Prostate gland (tissue), 2 donors: ENCODE measurements around the gene TMEM242. TPM values are rescaled to one million over a fixed set of nuclear protein-coding genes. Genes with fewer than 3 reads are reported as not detected.
"Not testable (repeated sequence)": the region's sequence is repeated elsewhere in the genome, so short reads cannot be mapped to it uniquely, and the experiment has no call there.

Experiments
- DNase-seq: peaks from one replicate; pipeline ENCODE4 v3.0.0-alpha.2; 2019; ENCODE audit warnings: low spot score
- H3K27ac ChIP-seq, 2 donors: fragments of 200-600 bp; sonication (generic); 2 replicates each; pipeline ENCODE4 v1.5.1; 2017 to 2019
- H3K27me3 ChIP-seq: fragments of 200-600 bp; sonication (generic); replicated peaks from 2 replicates; pipeline ENCODE4 v1.5.1; 2019; ENCODE audit not compliant: insufficient read depth
- H3K36me3 ChIP-seq, 2 donors: fragments of 200-600 bp; sonication (generic); 1 replicate in 1 of 2; 2 replicates in 1 of 2; pipeline versions ENCODE4 v1.5.1 to v1.8.1; 2017 to 2019
- H3K4me1 ChIP-seq: fragments of 200-600 bp; sonication (generic); replicated peaks from 2 replicates; pipeline ENCODE4 v1.5.1; 2019
- H3K4me3 ChIP-seq, 2 donors: fragments of 200-600 bp; sonication (generic); 2 replicates each; pipeline ENCODE4 v1.5.1; 2017 to 2019
- H3K9me3 ChIP-seq: fragments of 200-600 bp; sonication (generic); 2 replicates; pipeline ENCODE4 v1.5.1; 2017
- CTCF ChIP-seq, 4 experiments: fragments of 200-600 bp in 2 of 4; fragments of 450-650 bp in 2 of 4; sonication (generic) in 2 of 4; IDR thresholded peaks; 1 replicate in 3 of 4; 2 replicates in 1 of 4; pipeline ENCODE4 v1.5.1; 2016 to 2019; ENCODE audit warnings: antibody characterized with exemption in 4 of 4, mild to moderate bottlenecking in 2 of 4, moderate library complexity in 2 of 4
- POLR2A ChIP-seq: fragments of 450-650 bp; IDR thresholded peaks from one replicate; pipeline ENCODE4 v1.6.1; 2016; ENCODE audit warnings: antibody characterized with exemption, mild to moderate bottlenecking
- POLR2AphosphoS5 ChIP-seq: sonication (generic); formaldehyde crosslinking; IDR thresholded peaks from one replicate; pipeline ENCODE4 v1.6.1; 2017; ENCODE audit warnings: antibody characterized with exemption
- WGBS: methylation state at CpG from one replicate; pipeline ENCODE4 v1.1.5; 2018; 5-methylcytosine and 5-hydroxymethylcytosine counted together
- intact Hi-C: fragments of 100-400 bp; cut with DNase I; formaldehyde crosslinking; loops from one replicate; pipeline ENCODE4 v1.14.2; 2022
- total RNA-seq, 2 donors: library from RNA; depleted of rRNA; stranded (reverse); fragments of >200 nt; gene quantifications; one replicate each; pipeline ENCODE4 v1.1.0, GENCODE V29; 2016

TMEM242 gene
- total RNA-seq, 2 donors from 2014 or later: 6.4 to 8.5 TPM

GRCh38 chr6:157343732-157344131 lies 20.4 kb upstream of the TMEM242 start:
- peak; percentile 37 for DNase-seq
- 32% methylated on average over 4 of the region's 4 CpGs for WGBS
- Histone ChIP-seq H3K4me1 (no peaks in the 10 kb centered on the region), H3K4me3 (no peak overlapping the region), H3K27ac (no peak overlapping the region), H3K36me3 (no peaks in the 10 kb centered on the region), H3K9me3 (no peaks in the 10 kb centered on the region), H3K27me3 (no peaks in the 10 kb centered on the region)
- intact Hi-C loops: no loop called here
- no peak for TF ChIP-seq POLR2AphosphoS5
- no peak for TF ChIP-seq CTCF (IDR thresholded peaks at IDR 0.05)
- no peak for TF ChIP-seq POLR2A

DNA sequence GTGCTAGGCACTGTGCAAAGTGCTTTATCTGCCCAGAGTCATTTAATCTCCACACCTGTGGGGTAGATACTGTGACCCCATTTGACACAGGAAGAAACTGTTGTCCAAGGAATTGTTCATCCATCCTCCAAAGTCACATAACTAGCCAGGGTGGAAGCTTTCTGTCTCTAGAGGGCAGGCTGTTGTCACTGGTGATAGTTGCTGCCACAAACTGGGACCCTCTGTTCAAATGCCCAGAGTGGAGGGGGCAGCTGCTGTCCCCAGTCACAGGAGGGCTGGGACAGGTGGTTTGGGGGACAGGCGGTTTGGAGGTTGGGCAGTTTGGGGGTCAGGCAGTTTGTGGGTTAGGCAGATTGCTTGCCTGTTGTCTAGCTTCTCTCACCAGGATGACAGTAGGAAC lies 16.1 kb upstream of the TMEM242 start:
- H3K27ac ChIP-seq: no peak overlapping the region
- no peaks in the 10 kb centered on the region for H3K27me3 ChIP-seq
- no peak for DNase-seq
- no peaks in the 10 kb centered on the region for H3K9me3 ChIP-seq
- no peaks in the 10 kb centered on the region for H3K4me1 ChIP-seq
- H3K4me3 ChIP-seq: no peak overlapping the region
- TF ChIP-seq POLR2AphosphoS5: no peak
- TF ChIP-seq CTCF (IDR thresholded peaks at IDR 0.05): no peak
- no peak for TF ChIP-seq POLR2A
- intact Hi-C loops: no loop called here
- H3K36me3 ChIP-seq: no peaks in the 10 kb centered on the region
- 100% methylated on average over 1 of the region's 1 CpG for WGBS

GRCh38 chr6:157337751-157338150 lies 14.4 kb upstream of the TMEM242 start:
- 61% methylated on average over 2 of the region's 2 CpGs for WGBS
- Histone ChIP-seq H3K27ac (no peak overlapping the region), H3K9me3 (no peaks in the 10 kb centered on the region), H3K36me3 (no peaks in the 10 kb centered on the region), H3K27me3 (no peaks in the 10 kb centered on the region), H3K4me3 (no peak overlapping the region), H3K4me1 (no peaks in the 10 kb centered on the region)
- intact Hi-C loops: no loop called here
- DNase-seq: no peak
- TF ChIP-seq POLR2AphosphoS5 (no peak), CTCF (IDR thresholded peaks at IDR 0.05) (no peak), POLR2A (no peak)

GRCh38 chr6:157337276-157337675 lies 14.0 kb upstream of the TMEM242 start:
- DNase-seq, H3K9me3 ChIP-seq, intact Hi-C loops, H3K36me3 ChIP-seq, H3K27me3 ChIP-seq, H3K4me1 ChIP-seq, H3K27ac ChIP-seq, H3K4me3 ChIP-seq: not testable (repeated sequence)
- 73% methylated on average over 3 of the region's 3 CpGs for WGBS

- intact Hi-C loops: no loop called here
- no peaks in the 10 kb centered on the region for H3K27me3 ChIP-seq
- H3K4me1 ChIP-seq: no peaks in the 10 kb centered on the region
- TF ChIP-seq POLR2A (no peak), CTCF (IDR thresholded peaks at IDR 0.05) (no peak), POLR2AphosphoS5 (no peak)
- 55% methylated on average over 6 of the region's 6 CpGs for WGBS
- no peaks in the 10 kb centered on the region for H3K36me3 ChIP-seq
- H3K9me3 ChIP-seq: no peaks in the 10 kb centered on the region
- no peak overlapping the region for H3K27ac ChIP-seq
- no peak for DNase-seq
- H3K4me3 ChIP-seq: no peak overlapping the region
Measured at GRCh38 chr6:157335829-157336228, 12.5 kb upstream of the TMEM242 start.
